OCI-LY7 (cell line): ENCODE measurements around the gene SLC25A26. TPM values are rescaled to one million over a fixed set of nuclear protein-coding genes. Genes with fewer than 3 reads are reported as not detected.

Source experiments
- BruUV-seq: library from RNA; stranded (reverse); fragments of 400-500 nt; replicated peaks from 2 replicates; lab custom pipeline; 2021; lab: Mats Ljungman, UMichigan
- CTCF ChIA-PET: fragments of 300-600 bp; sonication (Branson Sonifier 250); formaldehyde crosslinking; loops from one replicate; lab custom pipeline; 2022; ENCODE audit warnings: antibody characterized with exemption; ENCODE audit not compliant: unreplicated experiment; lab: Charles Lee
- POLR2A ChIA-PET: fragments of 300-600 bp; sonication (Branson Sonifier 250); formaldehyde crosslinking; loops from one replicate; lab custom pipeline; 2022; ENCODE audit warnings: antibody characterized with exemption; lab: Charles Lee
- DNase-seq: peaks from one replicate; pipeline ENCODE4 v3.0.0-alpha.2; 2015; ENCODE audit warnings: low spot score
- H2AFZ ChIP-seq: fragments of 200-600 bp; sonication (generic), shearing (Covaris generic); 2 replicates; pipeline ENCODE4 v1.6.1; 2014; ENCODE audit warnings: mild to moderate bottlenecking, antibody characterized with exemption, low read length, moderate library complexity
- H3K27ac ChIP-seq: fragments of 200-600 bp; sonication (generic); 2 replicates; pipeline ENCODE4 v1.5.1; 2014; ENCODE audit warnings: mixed run types, low read depth, mild to moderate bottlenecking, moderate library complexity, low read length, inconsistent platforms; ENCODE audit not compliant: poor library complexity, severe bottlenecking
- H3K36me3 ChIP-seq: fragments of 200-600 bp; sonication (generic); 2 replicates; pipeline ENCODE4 v1.6.1; 2014; ENCODE audit warnings: mild to moderate bottlenecking, antibody characterized with exemption, low read length, moderate library complexity, mixed read lengths; ENCODE audit not compliant: insufficient read depth
- H3K4me1 ChIP-seq: fragments of 200-600 bp; sonication (generic); 2 replicates; pipeline ENCODE4 v1.5.1; 2014; ENCODE audit warnings: mild to moderate bottlenecking, low read length; ENCODE audit not compliant: insufficient read depth, poor library complexity, severe bottlenecking
- H3K4me2 ChIP-seq: fragments of 200-600 bp; sonication (generic); 2 replicates; pipeline ENCODE4 v1.6.1; 2014; ENCODE audit warnings: mild to moderate bottlenecking, low read length
- H3K4me3 ChIP-seq: fragments of 200-600 bp; sonication (generic); 2 replicates; pipeline ENCODE4 v1.5.1; 2014; ENCODE audit warnings: mild to moderate bottlenecking, low read depth, low read length; ENCODE audit not compliant: poor library complexity, severe bottlenecking
- H3K79me2 ChIP-seq: fragments of 200-600 bp; sonication (generic); 2 replicates; pipeline ENCODE4 v1.6.1; 2016; ENCODE audit warnings: low read depth, mild to moderate bottlenecking, low read length, moderate library complexity, mixed read lengths; ENCODE audit not compliant: insufficient read depth
- H3K9me2 ChIP-seq: fragments of 200-600 bp; sonication (generic); 2 replicates; pipeline ENCODE4 v1.6.1; 2016; ENCODE audit warnings: mild to moderate bottlenecking, low read length, mixed read lengths; ENCODE audit not compliant: insufficient read depth
- H3K9me3 ChIP-seq: fragments of 200-600 bp; sonication (generic); 2 replicates; pipeline ENCODE4 v1.6.1; 2014; ENCODE audit warnings: mild to moderate bottlenecking, mixed run types, low read length, mixed read lengths
- H4K20me1 ChIP-seq: fragments of 200-600 bp; sonication (generic); 2 replicates; pipeline ENCODE4 v1.6.1; 2014; ENCODE audit warnings: mild to moderate bottlenecking, antibody characterized with exemption, low read length, moderate library complexity, mixed read lengths; ENCODE audit not compliant: insufficient read depth
- CTCF ChIP-seq: fragments of 200-600 bp; sonication (generic); conservative IDR thresholded peaks from 2 replicates; pipeline ENCODE4 v1.5.1; 2014; ENCODE audit warnings: mild to moderate bottlenecking, antibody characterized with exemption, low read length, moderate library complexity, mixed read lengths
- EZH2phosphoT487 ChIP-seq: fragments of 200-600 bp; sonication (generic); IDR thresholded peaks from 2 replicates; pipeline ENCODE4 v1.6.1; 2018; ENCODE audit warnings: low read depth, borderline replicate concordance, mild to moderate bottlenecking, mixed run types, antibody characterized with exemption, low read length, moderate library complexity, mixed read lengths
- intact Hi-C: fragments of 100-400 bp; cut with micrococcal nuclease; formaldehyde crosslinking; loops from one replicate; pipeline ENCODE4 v1.10.0; 2022; ENCODE audit not compliant: unreplicated experiment
- total RNA-seq, 2 experiments: library from RNA; depleted of rRNA in 1 of 2; stranded (reverse); fragments of >200 nt in 1 of 2; shearing (Covaris generic) in 1 of 2; gene quantifications; 2 replicates each; pipeline ENCODE4 v1.2.3, GENCODE V29; 2014 to 2022

Gene SLC25A26
- total RNA-seq, 2 experiments from 2014 or later: 9.8 to 14.2 TPM

GRCh38 chr3:66376568-66376967 lies 155.8 kb downstream of the SLC25A26 start:
- Histone ChIP-seq H3K4me1 (peaks cover under 1% of the 10 kb centered on the region), H3K27ac (no peak overlapping the region), H4K20me1 (no peaks in the 10 kb centered on the region), H3K9me2 (no peaks in the 10 kb centered on the region), H3K36me3 (peaks cover 99% of the 10 kb centered on the region), H3K9me3 (no peaks in the 10 kb centered on the region), H3K79me2 (no peaks in the 10 kb centered on the region), H3K4me2 (no peak overlapping the region), H2AFZ (no peak overlapping the region), H3K4me3 (no peak overlapping the region)
- BruUV-seq: no TSS peak
- POLR2A ChIA-PET: no interaction called here
- intact Hi-C loops: loop anchor here (5.0 kb wide), 1 partner anchor 119 kb away; no protein-coding TSS in a partner anchor
- CTCF ChIA-PET: no interaction called here
- DNase-seq: no peak
- TF ChIP-seq EZH2phosphoT487: no peak
- no peak for TF ChIP-seq CTCF

GRCh38 chr3:66377800-66378199 lies 157.0 kb downstream of the SLC25A26 start:
- Histone ChIP-seq H3K36me3 (peaks cover 99% of the 10 kb centered on the region), H3K79me2 (no peaks in the 10 kb centered on the region), H3K4me1 (no peaks in the 10 kb centered on the region), H3K27ac (no peak overlapping the region), H3K4me2 (no peak overlapping the region), H2AFZ (no peak overlapping the region), H4K20me1 (no peaks in the 10 kb centered on the region), H3K4me3 (no peak overlapping the region), H3K9me3 (no peaks in the 10 kb centered on the region), H3K9me2 (no peaks in the 10 kb centered on the region)
- no peak for DNase-seq
- intact Hi-C loops: loop anchor here (5.0 kb wide), 1 partner anchor 120 kb away; no protein-coding TSS in a partner anchor
- ChIA-PET CTCF (interaction anchor here (0.5 kb wide), 1 partner anchor 109 kb away, joined by 4 read pairs; no protein-coding TSS in a partner anchor), POLR2A (interaction anchor here (0.8 kb wide), 1 partner anchor 59 kb away, joined by 3 read pairs; no protein-coding TSS in a partner anchor)
- BruUV-seq: no TSS peak
- TF ChIP-seq CTCF (no peak), EZH2phosphoT487 (no peak)

GRCh38 chr3:66378256-66378655 lies 157.5 kb downstream of the SLC25A26 start:
- intact Hi-C loops: loop anchor here (5.0 kb wide), 1 partner anchor 121 kb away; no protein-coding TSS in a partner anchor
- ChIA-PET CTCF (no interaction called here), POLR2A (interaction anchor here (0.8 kb wide), 1 partner anchor 59 kb away, joined by 3 read pairs; no protein-coding TSS in a partner anchor)
- Histone ChIP-seq H3K4me1 (no peaks in the 10 kb centered on the region), H3K36me3 (peaks cover 99% of the 10 kb centered on the region), H3K79me2 (no peaks in the 10 kb centered on the region), H3K27ac (no peak overlapping the region), H4K20me1 (no peaks in the 10 kb centered on the region), H2AFZ (no peak overlapping the region), H3K9me3 (no peaks in the 10 kb centered on the region), H3K4me2 (no peak overlapping the region), H3K4me3 (no peak overlapping the region), H3K9me2 (no peaks in the 10 kb centered on the region)
- DNase-seq: peak; percentile 57
- TF ChIP-seq CTCF (peak; percentile 86), EZH2phosphoT487 (no peak)
- no TSS peak for BruUV-seq
